K562 (cell line): ENCODE measurements around the gene CARD11. TPM values are rescaled to one million over a fixed set of nuclear protein-coding genes. Genes with fewer than 3 reads are reported as not detected.

ENCODE experiments used
- CHD1 ChIP-seq: fragments of 200-600 bp; sonication (generic); IDR thresholded peaks from one replicate; pipeline ENCODE4 v1.6.1; 2012; ENCODE audit warnings: mild to moderate bottlenecking, moderate library complexity, low read length, inconsistent platforms
- ETS2 ChIP-seq: IDR thresholded peaks from 2 replicates; pipeline ENCODE4 v1.6.1; 2016; ENCODE audit warnings: borderline replicate concordance, missing genetic modification characterization, mild to moderate bottlenecking, moderate library complexity, missing compliant biosample characterization; ENCODE audit not compliant: poor library complexity, severe bottlenecking
- HIVEP1 ChIP-seq: fragments of 250-450 bp; sonication (Bioruptor Pico); IDR thresholded peaks from 2 replicates; pipeline ENCODE4 v1.4.0; 2020; ENCODE audit warnings: mild to moderate bottlenecking
- ZBTB17 ChIP-seq: fragments of 450-650 bp; formaldehyde crosslinking; IDR thresholded peaks from 2 replicates; pipeline ENCODE4 v1.4.0; 2020; ENCODE audit warnings: mild to moderate bottlenecking
- ZFPM2 ChIP-seq: fragments of 250-450 bp; sonication (Bioruptor Pico); IDR thresholded peaks from 2 replicates; pipeline ENCODE4 v1.5.1; 2022; ENCODE audit warnings: mild to moderate bottlenecking
- ZKSCAN3 ChIP-seq: fragments of 250-450 bp; sonication (Bioruptor Pico); IDR thresholded peaks from 2 replicates; pipeline ENCODE4 v1.4.0; 2020
- polyA plus RNA-seq, 8 experiments: library from polyadenylated mRNA; depleted of rRNA in 4 of 8; stranded (reverse) in 5 of 8; unstranded in 3 of 8; fragments of >200 nt; fragmentation: Nextera tagmentation in 2 of 8; fragmentation: Illumina TruSeq in 1 of 8; extraction: Ambion mirVana in 2 of 8; extraction: Trizol in 1 of 8; gene quantifications; 2 replicates each; pipeline versions ENCODE4 v1.2.1 to v1.2.3, GENCODE V29; 2011 to 2014; ENCODE audit warnings: inconsistent platforms in 1 of 8, missing spikeins in 1 of 8
- total RNA-seq, 7 experiments: library from RNA; depleted of rRNA in 6 of 7; stranded (reverse); fragments of >200 nt in 6 of 7; fragmentation: Illumina TruSeq in 2 of 7; extraction: Trizol in 2 of 7; gene quantifications; 2 replicates each; pipeline versions ENCODE4 v1.2.1 to v1.2.3, GENCODE V29; 2011 to 2021; ENCODE audit warnings: low replicate concordance in 1 of 7
- TF ChIP-seq, protein P1 (sequence below), 2 experiments: fragments of 450-650 bp; formaldehyde crosslinking in 1 of 2; IDR thresholded peaks; 2 replicates each; pipeline versions ENCODE4 v1.4.0 to v1.6.1; 2014 to 2020; ENCODE audit warnings: mild to moderate bottlenecking in 2 of 2, borderline replicate concordance in 1 of 2, low read depth in 1 of 2
- TF ChIP-seq, protein P2 (sequence below): fragments of 200-800 bp; sonication (Bioruptor generic); IDR thresholded peaks from 2 replicates; pipeline ENCODE4 v1.6.1; 2017; ENCODE audit warnings: missing genetic modification characterization, missing compliant biosample characterization
- TF ChIP-seq, protein P3 (sequence below), 2 experiments: fragments of 450-650 bp; IDR thresholded peaks; 2 replicates each; pipeline ENCODE4 v1.6.1; 2018; ENCODE audit warnings: mild to moderate bottlenecking in 2 of 2, low read depth in 1 of 2; ENCODE audit not compliant: partially characterized antibody in 2 of 2
- TF ChIP-seq, protein P4 (sequence below): fragments of 450-650 bp; IDR thresholded peaks from 2 replicates; pipeline ENCODE4 v1.6.1; 2016; ENCODE audit warnings: missing biosample characterization, missing genetic modification characterization
- TF ChIP-seq, protein P5 (sequence below): fragments of 250-450 bp; sonication (Bioruptor Pico); IDR thresholded peaks from 2 replicates; pipeline ENCODE4 v1.6.1; 2021; ENCODE audit warnings: mild to moderate bottlenecking

The CARD11 gene
- total and polyA plus RNA-seq, 9 of the 15 experiments (the other 6 are each of a cell fraction or from before 2014, with no cell fraction given): 0.07 to 12.8 (median 5.7) TPM

- TF ChIP-seq, protein P1, sequence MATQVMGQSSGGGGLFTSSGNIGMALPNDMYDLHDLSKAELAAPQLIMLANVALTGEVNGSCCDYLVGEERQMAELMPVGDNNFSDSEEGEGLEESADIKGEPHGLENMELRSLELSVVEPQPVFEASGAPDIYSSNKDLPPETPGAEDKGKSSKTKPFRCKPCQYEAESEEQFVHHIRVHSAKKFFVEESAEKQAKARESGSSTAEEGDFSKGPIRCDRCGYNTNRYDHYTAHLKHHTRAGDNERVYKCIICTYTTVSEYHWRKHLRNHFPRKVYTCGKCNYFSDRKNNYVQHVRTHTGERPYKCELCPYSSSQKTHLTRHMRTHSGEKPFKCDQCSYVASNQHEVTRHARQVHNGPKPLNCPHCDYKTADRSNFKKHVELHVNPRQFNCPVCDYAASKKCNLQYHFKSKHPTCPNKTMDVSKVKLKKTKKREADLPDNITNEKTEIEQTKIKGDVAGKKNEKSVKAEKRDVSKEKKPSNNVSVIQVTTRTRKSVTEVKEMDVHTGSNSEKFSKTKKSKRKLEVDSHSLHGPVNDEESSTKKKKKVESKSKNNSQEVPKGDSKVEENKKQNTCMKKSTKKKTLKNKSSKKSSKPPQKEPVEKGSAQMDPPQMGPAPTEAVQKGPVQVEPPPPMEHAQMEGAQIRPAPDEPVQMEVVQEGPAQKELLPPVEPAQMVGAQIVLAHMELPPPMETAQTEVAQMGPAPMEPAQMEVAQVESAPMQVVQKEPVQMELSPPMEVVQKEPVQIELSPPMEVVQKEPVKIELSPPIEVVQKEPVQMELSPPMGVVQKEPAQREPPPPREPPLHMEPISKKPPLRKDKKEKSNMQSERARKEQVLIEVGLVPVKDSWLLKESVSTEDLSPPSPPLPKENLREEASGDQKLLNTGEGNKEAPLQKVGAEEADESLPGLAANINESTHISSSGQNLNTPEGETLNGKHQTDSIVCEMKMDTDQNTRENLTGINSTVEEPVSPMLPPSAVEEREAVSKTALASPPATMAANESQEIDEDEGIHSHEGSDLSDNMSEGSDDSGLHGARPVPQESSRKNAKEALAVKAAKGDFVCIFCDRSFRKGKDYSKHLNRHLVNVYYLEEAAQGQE (IDR thresholded peaks at IDR 0.05; ENCODE audit: borderline replicate concordance): no peak
- TF ChIP-seq, protein P1 (CRISPR knock-in tag; IDR thresholded peaks at IDR 0.05; ENCODE audit: low read depth): no peak
- no peak for TF ChIP-seq HIVEP1 (CRISPR knock-in tag)
- TF ChIP-seq, protein P2, sequence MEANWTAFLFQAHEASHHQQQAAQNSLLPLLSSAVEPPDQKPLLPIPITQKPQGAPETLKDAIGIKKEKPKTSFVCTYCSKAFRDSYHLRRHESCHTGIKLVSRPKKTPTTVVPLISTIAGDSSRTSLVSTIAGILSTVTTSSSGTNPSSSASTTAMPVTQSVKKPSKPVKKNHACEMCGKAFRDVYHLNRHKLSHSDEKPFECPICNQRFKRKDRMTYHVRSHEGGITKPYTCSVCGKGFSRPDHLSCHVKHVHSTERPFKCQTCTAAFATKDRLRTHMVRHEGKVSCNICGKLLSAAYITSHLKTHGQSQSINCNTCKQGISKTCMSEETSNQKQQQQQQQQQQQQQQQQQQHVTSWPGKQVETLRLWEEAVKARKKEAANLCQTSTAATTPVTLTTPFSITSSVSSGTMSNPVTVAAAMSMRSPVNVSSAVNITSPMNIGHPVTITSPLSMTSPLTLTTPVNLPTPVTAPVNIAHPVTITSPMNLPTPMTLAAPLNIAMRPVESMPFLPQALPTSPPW (CRISPR knock-in tag): no peak
- TF ChIP-seq, protein P3, sequence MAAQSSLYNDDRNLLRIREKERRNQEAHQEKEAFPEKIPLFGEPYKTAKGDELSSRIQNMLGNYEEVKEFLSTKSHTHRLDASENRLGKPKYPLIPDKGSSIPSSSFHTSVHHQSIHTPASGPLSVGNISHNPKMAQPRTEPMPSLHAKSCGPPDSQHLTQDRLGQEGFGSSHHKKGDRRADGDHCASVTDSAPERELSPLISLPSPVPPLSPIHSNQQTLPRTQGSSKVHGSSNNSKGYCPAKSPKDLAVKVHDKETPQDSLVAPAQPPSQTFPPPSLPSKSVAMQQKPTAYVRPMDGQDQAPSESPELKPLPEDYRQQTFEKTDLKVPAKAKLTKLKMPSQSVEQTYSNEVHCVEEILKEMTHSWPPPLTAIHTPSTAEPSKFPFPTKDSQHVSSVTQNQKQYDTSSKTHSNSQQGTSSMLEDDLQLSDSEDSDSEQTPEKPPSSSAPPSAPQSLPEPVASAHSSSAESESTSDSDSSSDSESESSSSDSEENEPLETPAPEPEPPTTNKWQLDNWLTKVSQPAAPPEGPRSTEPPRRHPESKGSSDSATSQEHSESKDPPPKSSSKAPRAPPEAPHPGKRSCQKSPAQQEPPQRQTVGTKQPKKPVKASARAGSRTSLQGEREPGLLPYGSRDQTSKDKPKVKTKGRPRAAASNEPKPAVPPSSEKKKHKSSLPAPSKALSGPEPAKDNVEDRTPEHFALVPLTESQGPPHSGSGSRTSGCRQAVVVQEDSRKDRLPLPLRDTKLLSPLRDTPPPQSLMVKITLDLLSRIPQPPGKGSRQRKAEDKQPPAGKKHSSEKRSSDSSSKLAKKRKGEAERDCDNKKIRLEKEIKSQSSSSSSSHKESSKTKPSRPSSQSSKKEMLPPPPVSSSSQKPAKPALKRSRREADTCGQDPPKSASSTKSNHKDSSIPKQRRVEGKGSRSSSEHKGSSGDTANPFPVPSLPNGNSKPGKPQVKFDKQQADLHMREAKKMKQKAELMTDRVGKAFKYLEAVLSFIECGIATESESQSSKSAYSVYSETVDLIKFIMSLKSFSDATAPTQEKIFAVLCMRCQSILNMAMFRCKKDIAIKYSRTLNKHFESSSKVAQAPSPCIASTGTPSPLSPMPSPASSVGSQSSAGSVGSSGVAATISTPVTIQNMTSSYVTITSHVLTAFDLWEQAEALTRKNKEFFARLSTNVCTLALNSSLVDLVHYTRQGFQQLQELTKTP (IDR thresholded peaks at IDR 0.05; ENCODE audit: low read depth in 1 of 2, partially characterized antibody in 2 of 2): no peak
- TF ChIP-seq, protein P4, sequence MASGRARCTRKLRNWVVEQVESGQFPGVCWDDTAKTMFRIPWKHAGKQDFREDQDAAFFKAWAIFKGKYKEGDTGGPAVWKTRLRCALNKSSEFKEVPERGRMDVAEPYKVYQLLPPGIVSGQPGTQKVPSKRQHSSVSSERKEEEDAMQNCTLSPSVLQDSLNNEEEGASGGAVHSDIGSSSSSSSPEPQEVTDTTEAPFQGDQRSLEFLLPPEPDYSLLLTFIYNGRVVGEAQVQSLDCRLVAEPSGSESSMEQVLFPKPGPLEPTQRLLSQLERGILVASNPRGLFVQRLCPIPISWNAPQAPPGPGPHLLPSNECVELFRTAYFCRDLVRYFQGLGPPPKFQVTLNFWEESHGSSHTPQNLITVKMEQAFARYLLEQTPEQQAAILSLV (tag): no peak
- TF ChIP-seq CHD1: no peak
- TF ChIP-seq, protein P5, sequence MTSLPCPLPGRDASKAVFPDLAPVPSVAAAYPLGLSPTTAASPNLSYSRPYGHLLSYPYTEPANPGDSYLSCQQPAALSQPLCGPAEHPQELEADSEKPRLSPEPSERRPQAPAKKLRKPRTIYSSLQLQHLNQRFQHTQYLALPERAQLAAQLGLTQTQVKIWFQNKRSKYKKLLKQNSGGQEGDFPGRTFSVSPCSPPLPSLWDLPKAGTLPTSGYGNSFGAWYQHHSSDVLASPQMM: no peak
- TF ChIP-seq ZFPM2 (CRISPR knock-in tag): no peak
- no peak for TF ChIP-seq ETS2 (tag)
- TF ChIP-seq ZKSCAN3 (CRISPR knock-in tag): no peak
- no peak for TF ChIP-seq ZBTB17
Measured at GRCh38 chr7:2959828-2960599, 83.7 kb downstream of the CARD11 start (continued).
